ENCODE data around the gene NBPF3. TPM values are rescaled to one million over a fixed set of nuclear protein-coding genes. Genes with fewer than 3 reads are reported as not detected.
"Not testable (repeated sequence)": the region's sequence is repeated elsewhere in the genome, so short reads cannot be mapped to it uniquely, and the experiment has no call there.

The NBPF3 gene
- polyA plus RNA-seq, 2 of the 4 experiments (the other 2 are of a cell fraction): 7.4 to 8.5 TPM

GRCh38 chr1:21421307-21421706 lies 18.6 kb upstream of the NBPF3 start:
- FAIRE-seq; CTCF ChIA-PET; H3K4me2 ChIP-seq; H3K4me3 ChIP-seq; H3K4me1 ChIP-seq; POLR2A ChIA-PET; DNase-seq (ENCODE audit: low read depth in 1 of 2, low spot score in 1 of 2); H3K27ac ChIP-seq; ATAC-seq; H3K9me3 ChIP-seq: not testable (repeated sequence)
- WGBS (ENCODE audit: missing lambda C conversion rate): 68% methylated on average over 8 of the region's 8 CpGs

GRCh38 chr1:21427798-21428480 lies 12.0 kb upstream of the NBPF3 start:
- FAIRE-seq; CTCF ChIA-PET; H3K27ac ChIP-seq; H3K4me3 ChIP-seq; POLR2A ChIA-PET; H3K4me2 ChIP-seq; H3K9me3 ChIP-seq; DNase-seq (ENCODE audit: low read depth in 1 of 2, low spot score in 1 of 2); H3K4me1 ChIP-seq: not testable (repeated sequence)
- peak in 1 of 2 experiments; percentile 94; a peak in 4 of 6 replicates for ATAC-seq
- WGBS (ENCODE audit: missing lambda C conversion rate): 86% methylated on average over 4 of the region's 74 CpGs

- ATAC-seq: peak; percentile 36 to 76
- DNase-seq (ENCODE audit: low read depth in 1 of 2, low spot score in 1 of 2); H3K4me3 ChIP-seq; CTCF ChIA-PET; H3K4me2 ChIP-seq; POLR2A ChIA-PET; H3K9me3 ChIP-seq; H3K4me1 ChIP-seq; FAIRE-seq; H3K27ac ChIP-seq: not testable (repeated sequence)
- no CpG with 5 or more reads among the region's 66 CpGs for WGBS (ENCODE audit: missing lambda C conversion rate)
Observed at GRCh38 chr1:21428481-21429073, 11.4 kb upstream of the NBPF3 start.

GRCh38 chr1:21429210-21429609 lies 10.7 kb upstream of the NBPF3 start:
- CTCF ChIA-PET; H3K27ac ChIP-seq; DNase-seq (ENCODE audit: low read depth in 1 of 2, low spot score in 1 of 2); H3K4me3 ChIP-seq; H3K9me3 ChIP-seq; FAIRE-seq; H3K4me2 ChIP-seq; POLR2A ChIA-PET; H3K4me1 ChIP-seq; ATAC-seq: not testable (repeated sequence)
- 74% methylated on average over 10 of the region's 34 CpGs for WGBS (ENCODE audit: missing lambda C conversion rate)

- whole genome bisulfite sequencing (ENCODE audit: missing lambda C conversion rate): 80% methylated on average over 1 of the region's 6 CpGs
- POLR2A ChIA-PET; CTCF ChIA-PET; H3K4me2 ChIP-seq; H3K27ac ChIP-seq; H3K4me1 ChIP-seq; DNase-seq (ENCODE audit: low read depth in 1 of 2, low spot score in 1 of 2); ATAC-seq; H3K4me3 ChIP-seq; H3K9me3 ChIP-seq; FAIRE-seq: not testable (repeated sequence)
Observed at GRCh38 chr1:21430875-21431274, 9.1 kb upstream of the NBPF3 start.

- FAIRE-seq (no peak), ATAC-seq (no peak), DNase-seq (ENCODE audit: low read depth in 1 of 2, low spot score in 1 of 2) (no peak)
- Histone ChIP-seq H3K4me3 (no peak overlapping the region), H3K27ac (no peak overlapping the region), H3K4me2 (no peak overlapping the region), H3K4me1 (peaks cover 3% of the 10 kb centered on the region; the same call in 1 of the 3 replicates), H3K9me3 (no peaks in the 10 kb centered on the region)
- 87% methylated on average over 3 of the region's 8 CpGs for WGBS (ENCODE audit: missing lambda C conversion rate)
- ChIA-PET POLR2A (no interaction called here), CTCF (interaction anchor here (0.6 to 1.1 kb wide), 2 partner anchors 57 to 64 kb away, joined by 3 to 4 read pairs; no protein-coding TSS in a partner anchor)
- no peak for TF ChIP-seq CEBPB (IDR thresholded peaks at IDR 0.05)
- TF ChIP-seq TFCP2L1 (CRISPR knock-in tag; IDR thresholded peaks at IDR 0.05): no peak
- no peak for TF ChIP-seq MYC (IDR thresholded peaks at IDR 0.05; ENCODE audit: borderline replicate concordance, low read length)
- TF ChIP-seq USF2 (IDR thresholded peaks at IDR 0.05): no peak
- no peak for TF ChIP-seq PBX3 (IDR thresholded peaks at IDR 0.05)
- no peak for TF ChIP-seq ZFP36 (IDR thresholded peaks at IDR 0.05; ENCODE audit: borderline replicate concordance, partially characterized antibody)
- no peak for TF ChIP-seq JUN (IDR thresholded peaks at IDR 0.05)
- no peak for TF ChIP-seq REST (IDR thresholded peaks at IDR 0.05)
- no peak for TF ChIP-seq EHF (CRISPR knock-in tag; IDR thresholded peaks at IDR 0.05)
- TF ChIP-seq ZSCAN20 (CRISPR knock-in tag; IDR thresholded peaks at IDR 0.05): no peak
- no peak for TF ChIP-seq RAD21 (conservative IDR thresholded peaks at IDR 0.05 in 1 of 2, IDR thresholded peaks at IDR 0.05 in 1 of 2)
- no peak for TF ChIP-seq EHMT2 (IDR thresholded peaks at IDR 0.05; ENCODE audit: low read depth)
- TF ChIP-seq NFE2L2 (conservative IDR thresholded peaks at IDR 0.05; ENCODE audit: low read length): no peak
- no peak for TF ChIP-seq BCL3 (IDR thresholded peaks at IDR 0.05)
- no peak for TF ChIP-seq HEYL (CRISPR knock-in tag; IDR thresholded peaks at IDR 0.05)
Observed at GRCh38 chr1:21434394-21434793, 5.5 kb upstream of the NBPF3 start.

Data from A549 (cell line).